ENCODE data around the gene ORC2. TPM values are rescaled to one million over a fixed set of nuclear protein-coding genes. Genes with fewer than 3 reads are reported as not detected.
"Not testable (repeated sequence)": the region's sequence is repeated elsewhere in the genome, so short reads cannot be mapped to it uniquely, and the experiment has no call there.

The ORC2 gene
- total and polyA plus RNA-seq, 10 of the 15 experiments (the other 5 are each of a cell fraction or from before 2014, with no cell fraction given), result 6.1 to 36.9 (median 17.6) TPM

- Histone ChIP-seq H3K27me3 (replicated peaks in 1 of 2; ENCODE audit: control insufficient read depth in 2 of 2, insufficient read depth in 2 of 2, low read length in 1 of 2) (no peaks in the 10 kb centered on the region), H3K4me1 (ENCODE audit: control insufficient read depth, insufficient read depth, low read length) (peaks cover 5% of the 10 kb centered on the region; the same call in 1 of the 2 replicates), H3K9ac (ENCODE audit: control insufficient read depth, insufficient read depth, low read length) (peak overlapping the region; percentile 78), H2AFZ (ENCODE audit: control insufficient read depth, low read depth, low read length) (no peak overlapping the region; the same call in 1 of the 2 replicates), H3K4me3 (peak overlapping the region; percentile 99), H3K4me2 (ENCODE audit: control insufficient read depth, insufficient read depth) (peak overlapping the region; percentile 94), H3K36me3 (ENCODE audit: control insufficient read depth in 2 of 2, insufficient read depth in 2 of 2, low read length in 1 of 2) (no peaks in the 10 kb centered on the region), H4K20me1 (ENCODE audit: control insufficient read depth, insufficient read depth) (no peaks in the 10 kb centered on the region), H3K79me2 (ENCODE audit: control insufficient read depth, insufficient read depth, low read length) (peaks cover 46% of the 10 kb centered on the region), H3K27ac (ENCODE audit: control insufficient read depth, insufficient read depth) (peak overlapping the region; percentile 67; the same call in 1 of the 2 replicates), H3K9me3 (replicated peaks; ENCODE audit: control insufficient read depth, insufficient read depth, low read length) (no peaks in the 10 kb centered on the region)
- TF ChIP-seq GATAD2B (conservative IDR thresholded peaks at IDR 0.05; ENCODE audit: low read depth) (no peak), MLLT1 (IDR thresholded peaks at IDR 0.05) (peak; percentile 94)
- ChIA-PET POLR2A (interaction anchor here (0.6 to 2.4 kb wide), 10 partner anchors 12 to 177 kb away, joined by 3 to 7 read pairs (median 6); partner anchors contain the start of genes CFLAR, NIF3L1 and PPIL3), SMC1A (ENCODE audit: uncharacterized antibody, unreplicated experiment) (interaction anchor here (1.2 to 6.4 kb wide), 12 partner anchors 8 to 268 kb away, joined by 3 to 80 read pairs (median 6); partner anchors contain the start of genes CASP10 and CFLAR), CTCF (interaction anchor here (0.8 to 13.4 kb wide), 13 partner anchors 9 to 268 kb away, joined by 3 to 154 read pairs (median 7); partner anchors contain the start of genes HYCC2 and NDUFB3), RAD21 (ENCODE audit: unreplicated experiment) (interaction anchor here (0.8 to 5.5 kb wide), 10 partner anchors 13 to 268 kb away, joined by 3 to 62 read pairs (median 6); no protein-coding TSS in a partner anchor)
- TSS peak; percentile 86 for BruUV-seq (replicated peaks)
- WGBS (ENCODE audit: insufficient coverage, insufficient replicate concordance, low lambda C conversion rate, missing lambda C conversion rate), result 36% methylated on average over 6 of the region's 6 CpGs
- no peak for DNase-seq (ENCODE audit: low read depth, low spot score)
- intact Hi-C loops (cut with micrococcal nuclease; ENCODE audit: unreplicated experiment), result loop anchor here (5.0 kb wide), 3 partner anchors 153 to 268 kb away; partner anchors contain the start of gene CFLAR
- in situ Hi-C loops (cut with MboI), result no loop called here
- no peak for FAIRE-seq
- ATAC-seq, result no peak
Observed at GRCh38 chr2:200964498-200964897, 1.0 kb upstream of the ORC2 start.

- peak overlapping the region; percentile 99 for H3K4me3 ChIP-seq
- H3K27ac ChIP-seq (ENCODE audit: control insufficient read depth, insufficient read depth), result peak overlapping the region; percentile 67
- DNase-seq (ENCODE audit: low read depth, low spot score); H3K9me3 ChIP-seq (replicated peaks; ENCODE audit: control insufficient read depth, insufficient read depth, low read length); FAIRE-seq; BruUV-seq (replicated peaks); in situ Hi-C loops (cut with MboI); H3K27me3 ChIP-seq (replicated peaks in 1 of 2; ENCODE audit: control insufficient read depth in 2 of 2, insufficient read depth in 2 of 2, low read length in 1 of 2); H4K20me1 ChIP-seq (ENCODE audit: control insufficient read depth, insufficient read depth); H3K36me3 ChIP-seq (ENCODE audit: control insufficient read depth in 2 of 2, insufficient read depth in 2 of 2, low read length in 1 of 2); H3K4me1 ChIP-seq (ENCODE audit: control insufficient read depth, insufficient read depth, low read length): not testable (repeated sequence)
- ChIA-PET POLR2A (interaction anchor here (0.6 to 2.4 kb wide), 16 partner anchors 8 to 186 kb away, joined by 3 to 7 read pairs (median 4); partner anchors contain the start of genes CFLAR, CLK1, NIF3L1 and PPIL3), RAD21 (ENCODE audit: unreplicated experiment) (interaction anchor here (1.0 to 5.5 kb wide), 13 partner anchors 13 to 269 kb away, joined by 3 to 62 read pairs (median 6); no protein-coding TSS in a partner anchor), SMC1A (ENCODE audit: uncharacterized antibody, unreplicated experiment) (interaction anchor here (0.8 to 6.4 kb wide), 13 partner anchors 11 to 268 kb away, joined by 3 to 80 read pairs (median 4); partner anchors contain the start of gene CASP10), CTCF (interaction anchor here (0.7 to 13.4 kb wide), 23 partner anchors 8 to 269 kb away, joined by 3 to 154 read pairs (median 6); partner anchors contain the start of genes CASP10, CLK1, HYCC2 and NDUFB3)
- peak overlapping the region; percentile 78 for H3K9ac ChIP-seq (ENCODE audit: control insufficient read depth, insufficient read depth, low read length)
- intact Hi-C loops (cut with micrococcal nuclease; ENCODE audit: unreplicated experiment), result loop anchor here (1.0 to 5.0 kb wide), 4 partner anchors 105 to 268 kb away; partner anchors contain the start of gene CFLAR
- H3K4me2 ChIP-seq (ENCODE audit: control insufficient read depth, insufficient read depth), result peak overlapping the region; percentile 94
- peak; percentile 9 for ATAC-seq
- WGBS (ENCODE audit: insufficient coverage, insufficient replicate concordance, low lambda C conversion rate, missing lambda C conversion rate), result under 1% methylated on average over 16 of the region's 21 CpGs
- H3K79me2 ChIP-seq (ENCODE audit: control insufficient read depth, insufficient read depth, low read length), result peaks cover 46% of the 10 kb centered on the region
- H2AFZ ChIP-seq (ENCODE audit: control insufficient read depth, low read depth, low read length), result peak overlapping the region; percentile 98
- peak; percentile 12; the same call in 1 of the 2 replicates for TF ChIP-seq ZBTB40 (IDR thresholded peaks at IDR 0.05; ENCODE audit: borderline replicate concordance)
- TF ChIP-seq MTA3 (IDR thresholded peaks at IDR 0.05; ENCODE audit: borderline replicate concordance, low read length), result 0 out of 2 replicates have a peak, but pooled peaks have one; percentile 6
- TF ChIP-seq RCOR1 (conservative IDR thresholded peaks at IDR 0.05; ENCODE audit: low read depth, low read length), result 0 out of 2 replicates have a peak, but pooled peaks have one; percentile 35
- TF ChIP-seq SKIL (IDR thresholded peaks at IDR 0.05; ENCODE audit: low read depth, poor library complexity, severe bottlenecking), result peak; percentile 49
Observed at GRCh38 chr2:200963918-200964252, 425 bp upstream of the ORC2 start.

Measured in GM12878 (cell line).